HUES64 (cell line): ENCODE results near the gene PIM3.
"Not testable (repeated sequence)": the region's sequence is repeated elsewhere in the genome, so short reads cannot be mapped to it uniquely, and the experiment has no call there.

Source experiments
- H3K27ac ChIP-seq: 2 replicates; pipeline ENCODE4 v1.7.0; 2013; ENCODE audit warnings: low read depth, low read length, inconsistent platforms
- H3K27me3 ChIP-seq: 2 replicates; pipeline ENCODE4 v1.6.1; 2013; ENCODE audit warnings: mild to moderate bottlenecking, low read length; ENCODE audit not compliant: insufficient read depth
- H3K36me3 ChIP-seq: 2 replicates; pipeline ENCODE4 v1.6.1; 2013; ENCODE audit warnings: mild to moderate bottlenecking, low read length; ENCODE audit not compliant: insufficient read depth
- H3K4me1 ChIP-seq: 2 replicates; pipeline ENCODE4 v1.6.1; 2013; ENCODE audit warnings: mild to moderate bottlenecking, low read length, moderate library complexity; ENCODE audit not compliant: insufficient read depth
- H3K4me3 ChIP-seq: 2 replicates; pipeline ENCODE4 v1.5.1; 2013; ENCODE audit warnings: mild to moderate bottlenecking, low read length, moderate library complexity
- H3K9ac ChIP-seq: 2 replicates; pipeline ENCODE4 v1.6.1; 2013; ENCODE audit warnings: mild to moderate bottlenecking, low read depth, low read length
- H3K9me3 ChIP-seq: 2 replicates; pipeline ENCODE4 v1.6.1; 2013; ENCODE audit warnings: low read depth, low read length; ENCODE audit not compliant: insufficient read depth
- WGBS: fragments of 150-250, 120-280 bp; methylation state at CpG from one replicate; pipeline ENCODE4 v1.1.7; 2013; ENCODE audit warnings: missing lambda C conversion rate; 5-methylcytosine and 5-hydroxymethylcytosine counted together

Gene PIM3

DNA sequence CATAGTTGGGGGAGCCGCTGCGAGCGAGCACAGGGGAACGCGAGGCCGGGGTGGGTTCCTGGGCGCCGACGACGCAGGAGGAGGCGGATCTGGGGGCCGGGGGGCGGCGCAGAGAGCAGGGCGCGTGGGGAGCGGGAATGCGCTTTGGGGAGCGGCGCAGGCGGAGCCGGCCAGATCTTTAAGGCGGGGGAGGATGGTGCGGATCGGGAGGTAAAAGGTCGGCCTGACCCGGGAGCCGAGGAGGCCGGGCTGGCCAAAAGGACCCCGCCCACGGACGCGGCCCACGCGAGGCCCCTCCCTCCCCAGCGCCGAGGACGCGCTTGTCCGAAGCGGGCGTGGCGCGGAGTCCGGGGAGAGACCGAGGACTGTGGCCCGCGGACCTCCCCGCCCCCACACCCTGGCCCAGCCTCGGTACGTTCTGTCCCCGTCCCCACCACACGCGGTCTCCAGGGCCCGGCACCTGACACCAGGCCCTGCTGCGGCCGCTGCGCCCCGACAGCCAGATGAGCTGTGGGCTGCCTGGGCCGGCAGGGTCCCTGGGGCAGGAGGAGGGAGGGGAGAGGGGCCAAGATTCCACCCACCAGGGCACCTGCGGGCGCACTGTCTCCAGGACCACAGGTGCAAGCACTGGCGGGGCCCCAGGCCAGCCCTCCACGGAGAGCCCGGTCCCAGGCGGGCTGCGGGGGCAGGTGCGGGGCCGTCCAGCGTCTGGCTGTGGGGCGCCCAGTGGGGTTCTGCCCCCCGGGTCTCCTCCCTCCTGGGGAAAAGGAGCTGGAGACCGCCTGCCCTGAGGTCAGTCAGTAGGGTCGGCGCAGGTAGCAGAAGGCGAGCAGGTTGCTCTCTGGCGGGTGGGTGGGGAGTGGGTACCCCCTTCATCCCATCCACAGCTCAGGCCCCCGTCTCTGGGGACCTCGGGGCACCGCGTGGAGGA, 10.9 kb downstream of the PIM3 start:
- peak overlapping the region; percentile 49 for H3K9ac ChIP-seq
- no peak overlapping the region for H3K27ac ChIP-seq
- peaks cover 3% of the 10 kb centered on the region; the same call in 1 of the 2 replicates for H3K4me1 ChIP-seq
- no peaks in the 10 kb centered on the region for H3K36me3 ChIP-seq
- H3K4me3 ChIP-seq = peak overlapping the region; percentile 50
- H3K27me3 ChIP-seq = peaks cover 29% of the 10 kb centered on the region
- WGBS = 8% methylated on average over 76 of the region's 81 CpGs
- no peaks in the 10 kb centered on the region for H3K9me3 ChIP-seq

- Histone ChIP-seq H3K9ac (no peak overlapping the region), H3K4me1 (peaks cover 3% of the 10 kb centered on the region; the same call in 1 of the 2 replicates), H3K27me3 (peaks cover 29% of the 10 kb centered on the region), H3K9me3 (no peaks in the 10 kb centered on the region), H3K4me3 (no peak overlapping the region), H3K27ac (no peak overlapping the region), H3K36me3 (no peaks in the 10 kb centered on the region)
- WGBS = 55% methylated on average over 45 of the region's 45 CpGs
Observed at GRCh38 chr22:49972163-49973017, 11.8 kb downstream of the PIM3 start.

- Histone ChIP-seq H3K4me3 (no peak overlapping the region), H3K4me1 (peaks cover 3% of the 10 kb centered on the region; the same call in 1 of the 2 replicates), H3K27ac (no peak overlapping the region), H3K36me3 (no peaks in the 10 kb centered on the region), H3K9ac (no peak overlapping the region), H3K27me3 (peaks cover 29% of the 10 kb centered on the region), H3K9me3 (no peaks in the 10 kb centered on the region)
- 85% methylated on average over 5 of the region's 5 CpGs for WGBS
Observed at GRCh38 chr22:49973018-49973961, 12.7 kb downstream of the PIM3 start.

DNA sequence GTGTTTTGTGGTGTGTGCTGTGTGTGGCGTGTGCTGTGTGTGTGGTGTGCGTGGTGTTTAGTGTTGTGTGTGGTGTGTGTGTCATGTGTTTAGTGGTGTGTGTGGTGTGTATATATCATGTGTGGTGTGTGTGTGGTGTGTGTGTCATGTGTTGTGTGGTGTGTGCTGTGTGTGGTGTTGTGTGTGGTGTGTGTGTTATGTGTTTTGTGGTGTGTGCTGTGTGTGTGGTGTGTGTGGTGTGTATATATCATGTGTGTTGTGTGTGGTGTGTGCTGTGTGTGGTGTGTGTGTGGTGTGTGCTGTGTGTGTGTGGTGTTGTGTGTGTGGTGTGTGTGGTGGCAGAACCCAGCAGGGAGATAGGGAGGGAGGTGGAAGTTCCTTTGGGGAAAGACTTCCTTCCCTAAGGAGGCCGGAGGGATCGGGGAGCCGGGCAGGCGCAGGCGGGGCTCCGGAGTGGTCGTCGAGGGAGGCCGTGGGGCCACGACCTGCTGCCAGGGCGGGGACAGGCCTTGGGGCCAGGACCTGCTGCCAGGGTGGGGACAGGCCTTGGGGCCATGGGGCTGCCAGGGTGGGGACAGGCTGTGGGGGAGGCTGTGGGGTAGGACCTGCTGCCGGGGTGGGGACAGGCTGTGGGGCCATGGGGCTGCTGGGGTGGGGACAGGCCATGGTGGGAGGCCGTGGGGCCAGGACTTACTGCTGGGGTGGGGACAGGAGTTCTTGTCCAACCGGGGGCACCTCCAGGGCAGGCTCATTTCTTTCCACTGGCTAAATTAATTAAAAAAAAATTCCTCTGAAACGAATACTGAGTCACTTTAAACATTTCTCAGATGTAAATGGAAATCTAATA, 15.2 kb downstream of the PIM3 start:
- WGBS = 55% methylated on average over 17 of the region's 17 CpGs

GRCh38 chr22:49976439-49977175, 16.0 kb downstream of the PIM3 start:
- peaks cover 15% of the 10 kb centered on the region for H3K27me3 ChIP-seq
- H3K4me1 ChIP-seq = no peaks in the 10 kb centered on the region
- H3K27ac ChIP-seq = no peak overlapping the region
- no peaks in the 10 kb centered on the region for H3K9me3 ChIP-seq
- WGBS = 79% methylated on average over 15 of the region's 15 CpGs
- H3K4me3 ChIP-seq = no peak overlapping the region
- no peaks in the 10 kb centered on the region for H3K36me3 ChIP-seq
- H3K9ac ChIP-seq = no peak overlapping the region

More for the DNA sequence above, 15.2 kb downstream of the PIM3 start:
- Histone ChIP-seq H3K4me3 (no peak overlapping the region), H3K27me3 (peaks cover 24% of the 10 kb centered on the region), H3K27ac (no peak overlapping the region), H3K4me1 (no peaks in the 10 kb centered on the region), H3K36me3 (no peaks in the 10 kb centered on the region), H3K9ac (no peak overlapping the region), H3K9me3 (no peaks in the 10 kb centered on the region)

GRCh38 chr22:49977578-49977977, 17.0 kb downstream of the PIM3 start:
- peaks cover 8% of the 10 kb centered on the region for H3K27me3 ChIP-seq
- no peak overlapping the region for H3K9ac ChIP-seq
- H3K27ac ChIP-seq = no peak overlapping the region
- no peaks in the 10 kb centered on the region for H3K9me3 ChIP-seq
- H3K4me1 ChIP-seq = no peaks in the 10 kb centered on the region
- no peaks in the 10 kb centered on the region for H3K36me3 ChIP-seq
- H3K4me3 ChIP-seq = no peak overlapping the region
- WGBS = 92% methylated on average over 13 of the region's 14 CpGs

- H3K27me3 ChIP-seq = peaks cover 23% of the 10 kb centered on the region
- H3K27ac ChIP-seq = no peak overlapping the region
- H3K4me3 ChIP-seq = no peak overlapping the region
- WGBS = 55% methylated on average over 7 of the region's 7 CpGs
- no peaks in the 10 kb centered on the region for H3K36me3 ChIP-seq
- H3K9me3 ChIP-seq = no peaks in the 10 kb centered on the region
- no peak overlapping the region for H3K9ac ChIP-seq
- H3K4me1 ChIP-seq = no peaks in the 10 kb centered on the region
Observed at GRCh38 chr22:49979587-49980264, 19.2 kb downstream of the PIM3 start.

- H3K27me3 ChIP-seq = peaks cover 41% of the 10 kb centered on the region
- not testable (repeated sequence) for H3K9me3 ChIP-seq, H3K27ac ChIP-seq, H3K9ac ChIP-seq, H3K4me1 ChIP-seq, H3K4me3 ChIP-seq, H3K36me3 ChIP-seq
- WGBS = 96% methylated on average over 6 of the region's 7 CpGs
Observed at GRCh38 chr22:49981799-49982198, 21.2 kb downstream of the PIM3 start.
